Activated CD8-positive, alpha-beta memory T cell treated with anti-CD3 and anti-CD28 coated beads, Interleukin-2, amount 10 ng/mL, durations not matched to agents 7 days and 5 days (primary cell): Measurements from ENCODE around the gene SREBF1. TPM values are rescaled to one million over a fixed set of nuclear protein-coding genes. Genes with fewer than 3 reads are reported as not detected.

Experiments used
- ATAC-seq: fragments of 150-1000 bp; cut with Tn5 transposase; one replicate; pipeline ENCODE4 v1.10.0; 2021; ENCODE audit warnings: moderate library complexity
- CTCF ChIA-PET: fragments of 350-600 bp; sonication (Branson Sonifier 250); formaldehyde crosslinking; loops from one replicate; lab custom pipeline; 2021; ENCODE audit warnings: antibody characterized with exemption; lab: Charles Lee
- DNase-seq: peaks from one replicate; pipeline ENCODE4 v3.0.0-alpha.2; 2020
- H3K27ac Mint-ChIP-seq: one replicate; pipeline ENCODE4 v1.8.0; 2021; ENCODE audit warnings: mild to moderate bottlenecking, mixed read lengths
- H3K27me3 Mint-ChIP-seq: one replicate; pipeline ENCODE4 v1.8.0; 2021; ENCODE audit warnings: mixed read lengths
- H3K36me3 Mint-ChIP-seq: one replicate; pipeline ENCODE4 v1.8.0; 2021; ENCODE audit warnings: mild to moderate bottlenecking, mixed read lengths
- H3K4me1 Mint-ChIP-seq: one replicate; pipeline ENCODE4 v1.8.0; 2021; ENCODE audit warnings: mixed read lengths
- H3K4me3 Mint-ChIP-seq: one replicate; pipeline ENCODE4 v1.8.0; 2021; ENCODE audit warnings: mild to moderate bottlenecking, moderate library complexity, mixed read lengths
- H3K9me3 Mint-ChIP-seq: one replicate; pipeline ENCODE4 v1.8.0; 2022; ENCODE audit warnings: low read depth, mixed read lengths
- total RNA-seq, 2 experiments: library from RNA; stranded (reverse); gene quantifications; one replicate each; pipeline ENCODE4 v1.2.3, GENCODE V29; 2021

The SREBF1 gene
- total RNA-seq, 2 experiments from 2014 or later, result 90.6 to 184 TPM

DNA sequence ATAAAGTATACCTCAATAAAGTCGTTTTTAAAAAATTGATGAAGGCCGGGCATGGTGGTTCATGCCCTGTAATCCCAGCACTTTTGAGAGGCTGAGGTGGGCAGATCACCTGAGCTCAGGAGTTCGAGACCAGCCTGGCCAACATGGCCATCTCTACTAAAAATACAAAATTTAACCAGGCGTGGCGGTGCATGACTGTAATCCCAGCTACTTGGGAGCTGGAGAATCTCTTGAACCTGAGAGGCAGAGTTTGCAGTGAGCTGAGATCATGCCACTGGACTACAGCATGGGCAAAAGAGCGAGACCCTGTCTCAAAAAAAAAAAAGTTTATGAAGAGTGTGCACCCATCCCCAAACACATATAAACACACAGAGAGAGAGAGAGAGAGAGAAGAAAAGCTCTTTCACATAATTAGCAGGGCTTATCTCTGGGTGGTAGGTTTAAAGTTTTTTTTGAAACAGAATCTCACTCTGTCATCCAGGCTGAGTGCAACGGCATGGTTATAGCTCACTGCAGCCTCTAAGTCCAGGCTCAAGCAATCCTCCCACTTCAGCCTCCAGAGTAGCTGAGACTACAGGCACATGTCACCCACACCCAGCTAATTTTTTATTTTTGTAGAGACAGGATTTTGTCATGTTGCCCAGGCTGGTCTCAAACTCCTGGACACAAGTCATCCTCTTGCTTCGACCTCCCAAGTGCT is 3.0 kb downstream of the SREBF1 start:
- Mint-ChIP-seq H3K36me3 (peaks cover 13% of the 10 kb centered on the region), H3K27me3 (no peaks in the 10 kb centered on the region), H3K4me3 (peak overlapping the region; percentile 85), H3K4me1 (peaks cover 61% of the 10 kb centered on the region), H3K27ac (peak overlapping the region; percentile 95), H3K9me3 (no peaks in the 10 kb centered on the region)
- ATAC-seq (no peak), DNase-seq (no peak)
- CTCF ChIA-PET, result interaction anchor here (0.9 to 4.2 kb wide), 8 partner anchors 7 to 153 kb away, joined by 3 to 34 read pairs (median 4); no protein-coding TSS in a partner anchor

DNA sequence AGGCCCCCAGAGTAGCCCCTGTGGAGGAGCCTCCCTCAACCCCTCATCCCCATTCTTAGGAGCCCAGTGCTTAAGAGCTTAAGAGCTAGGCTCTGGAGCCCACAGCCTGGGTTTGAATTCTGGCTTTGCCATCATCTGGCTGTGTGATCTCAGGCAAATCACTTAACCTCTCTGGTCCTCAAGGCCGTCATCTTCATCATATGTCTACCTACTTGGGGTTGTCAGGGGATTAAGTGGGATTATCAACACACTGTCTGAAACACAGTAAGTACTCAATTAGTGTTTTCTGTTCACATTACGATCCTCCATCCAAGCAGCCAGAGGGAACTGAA is 4.8 kb downstream of the SREBF1 start:
- Mint-ChIP-seq H3K4me3 (no peak overlapping the region), H3K36me3 (peaks cover 14% of the 10 kb centered on the region), H3K9me3 (no peaks in the 10 kb centered on the region), H3K4me1 (peaks cover 55% of the 10 kb centered on the region), H3K27me3 (no peaks in the 10 kb centered on the region), H3K27ac (no peak overlapping the region)
- ATAC-seq, result no peak
- CTCF ChIA-PET, result interaction anchor here (1.0 kb wide), 1 partner anchor 9 kb away, joined by 3 read pairs; no protein-coding TSS in a partner anchor
- no peak for DNase-seq

DNA sequence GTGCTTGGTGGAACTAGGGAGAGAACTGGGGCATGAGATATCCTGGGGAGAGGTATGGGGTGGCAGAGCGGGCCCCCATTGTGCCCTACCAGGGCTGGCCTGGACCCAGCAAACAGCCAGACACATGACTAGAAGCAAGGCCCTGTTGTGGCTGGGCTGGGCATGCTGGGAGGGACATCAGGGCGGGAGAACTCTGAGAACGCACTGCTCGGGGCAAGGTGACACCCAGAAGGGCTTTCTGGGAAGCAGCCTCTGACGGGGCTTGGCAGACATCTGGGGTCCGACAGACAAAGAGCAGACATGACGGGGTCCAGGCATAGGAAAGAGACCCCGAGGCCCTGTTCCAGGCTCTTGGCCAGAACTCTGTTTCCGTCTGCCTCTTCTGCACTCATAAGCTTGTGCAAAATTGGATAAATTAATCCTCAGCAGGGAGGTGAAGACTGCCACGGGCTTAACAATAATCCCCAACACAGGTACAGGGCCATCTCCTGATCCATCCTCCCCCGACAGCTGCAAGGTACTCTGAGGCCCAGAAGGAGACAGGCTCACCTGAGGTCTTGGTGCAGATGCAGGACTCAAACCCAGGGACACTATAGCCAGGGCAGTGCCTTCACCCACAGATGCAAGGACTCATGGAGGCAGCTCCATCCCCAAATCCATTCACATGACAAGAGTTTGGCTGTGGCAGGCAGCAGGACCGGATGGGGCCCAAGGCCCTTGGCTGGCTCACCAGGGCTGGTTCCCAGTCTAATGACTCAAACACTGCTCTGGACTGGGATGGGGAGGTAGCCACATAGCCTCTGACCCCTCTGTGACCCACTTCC is 5.4 kb downstream of the SREBF1 start:
- ATAC-seq, result no peak
- peaks cover 16% of the 10 kb centered on the region for H3K36me3 Mint-ChIP-seq
- CTCF ChIA-PET, result interaction anchor here (0.8 to 1.0 kb wide), 2 partner anchors 9 to 10 kb away, joined by 3 to 4 read pairs; no protein-coding TSS in a partner anchor
- no peak overlapping the region for H3K4me3 Mint-ChIP-seq
- H3K27me3 Mint-ChIP-seq, result no peaks in the 10 kb centered on the region
- peaks cover 60% of the 10 kb centered on the region for H3K4me1 Mint-ChIP-seq
- DNase-seq, result no peak
- peak overlapping the region; percentile 2 for H3K27ac Mint-ChIP-seq
- H3K9me3 Mint-ChIP-seq, result no peaks in the 10 kb centered on the region

DNA sequence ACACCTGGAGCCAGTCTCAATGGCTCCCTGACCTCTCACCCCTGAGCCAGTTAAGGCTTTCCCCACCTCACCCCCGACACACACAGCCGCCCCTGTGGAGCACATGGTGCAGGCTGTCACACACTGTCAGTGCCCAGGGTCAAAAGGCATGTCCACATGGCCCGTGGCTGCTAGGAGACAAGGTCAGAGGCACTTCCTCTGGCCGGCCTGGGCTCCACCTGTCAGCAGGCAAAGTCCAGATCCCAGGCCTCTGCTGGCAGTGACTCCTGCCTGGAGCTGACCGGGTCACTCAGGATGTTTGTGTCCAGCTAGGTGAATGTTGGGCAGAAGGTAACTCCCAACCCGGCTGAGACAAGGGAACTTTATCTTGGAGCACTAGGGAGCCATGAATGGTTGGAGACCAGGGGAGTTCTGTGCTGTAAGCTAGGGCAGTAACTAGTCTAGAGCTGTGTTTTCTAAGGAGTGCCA is 6.0 kb downstream of the SREBF1 start:
- no peak for ATAC-seq
- DNase-seq, result no peak
- peak overlapping the region; percentile 2 for H3K27ac Mint-ChIP-seq
- CTCF ChIA-PET, result interaction anchor here (0.8 kb wide), 1 partner anchor 10 kb away, joined by 4 read pairs; no protein-coding TSS in a partner anchor
- no peaks in the 10 kb centered on the region for H3K9me3 Mint-ChIP-seq
- H3K4me3 Mint-ChIP-seq, result no peak overlapping the region
- no peaks in the 10 kb centered on the region for H3K27me3 Mint-ChIP-seq
- H3K4me1 Mint-ChIP-seq, result peaks cover 63% of the 10 kb centered on the region
- H3K36me3 Mint-ChIP-seq, result peaks cover 15% of the 10 kb centered on the region

DNA sequence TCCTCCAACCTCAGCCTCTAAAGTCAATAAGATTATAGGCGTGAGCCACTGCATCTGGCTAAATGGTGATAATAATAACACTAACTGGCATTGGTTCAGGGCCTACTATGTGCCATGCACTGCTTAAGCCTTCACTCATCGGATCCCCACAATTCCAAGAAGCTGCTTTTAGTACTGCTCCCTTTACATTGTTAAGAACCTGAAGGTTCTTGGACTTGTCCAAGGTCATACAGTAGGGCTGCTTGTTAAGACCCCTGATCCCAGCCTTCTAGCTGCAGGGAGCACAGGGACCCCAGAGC is 6.6 kb downstream of the SREBF1 start:
- H3K4me1 Mint-ChIP-seq, result peaks cover 62% of the 10 kb centered on the region
- H3K27me3 Mint-ChIP-seq, result no peaks in the 10 kb centered on the region
- CTCF ChIA-PET, result interaction anchor here (0.8 kb wide), 1 partner anchor 9 kb away, joined by 4 read pairs; no protein-coding TSS in a partner anchor
- DNase-seq (no peak), ATAC-seq (no peak)
- no peak overlapping the region for H3K27ac Mint-ChIP-seq
- H3K4me3 Mint-ChIP-seq, result no peak overlapping the region
- peaks cover 14% of the 10 kb centered on the region for H3K36me3 Mint-ChIP-seq
- no peaks in the 10 kb centered on the region for H3K9me3 Mint-ChIP-seq

DNA sequence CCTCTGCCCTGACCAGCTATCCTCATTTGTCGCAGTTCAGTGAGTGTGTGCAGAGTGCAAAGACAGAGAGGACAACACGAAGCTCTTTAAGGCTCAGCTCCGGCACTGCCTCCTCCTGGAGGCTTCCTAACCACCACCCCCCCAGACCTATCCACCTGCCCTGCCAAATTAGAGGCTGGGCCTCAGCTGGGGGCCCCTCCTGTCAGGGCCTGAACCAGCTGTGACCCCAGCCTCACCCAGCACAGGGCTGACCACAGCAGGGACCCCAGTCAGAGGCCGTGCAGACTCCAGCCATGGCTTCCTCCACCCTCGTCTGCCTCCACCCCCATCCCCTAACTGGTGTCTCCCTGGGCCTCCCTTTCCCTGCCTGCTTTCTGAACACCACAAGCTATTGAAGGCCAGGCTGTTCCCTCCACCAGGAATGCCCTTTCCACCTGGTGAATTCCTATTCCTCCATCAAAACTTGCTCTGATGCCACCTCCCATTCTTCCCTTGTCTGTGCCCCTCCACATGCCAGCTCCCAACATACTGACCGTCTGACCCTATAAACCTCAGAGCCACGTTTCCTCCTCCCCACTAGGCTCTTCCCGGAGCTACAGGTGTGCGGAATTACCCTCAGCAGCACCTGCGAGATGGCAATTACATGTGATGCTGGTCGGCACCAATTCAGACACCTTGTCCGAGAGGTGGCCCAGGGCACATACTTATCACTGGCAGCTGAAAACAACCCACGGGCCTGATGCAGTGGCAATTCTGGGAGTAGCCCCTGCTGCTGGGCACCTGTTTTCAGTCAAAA is 8.8 kb downstream of the SREBF1 start:
- Mint-ChIP-seq H3K4me3 (no peak overlapping the region), H3K27ac (no peak overlapping the region), H3K4me1 (peaks cover 58% of the 10 kb centered on the region), H3K36me3 (peaks cover 10% of the 10 kb centered on the region), H3K27me3 (no peaks in the 10 kb centered on the region), H3K9me3 (no peaks in the 10 kb centered on the region)
- no peak for ATAC-seq
- DNase-seq, result no peak
- CTCF ChIA-PET, result interaction anchor here (1.1 to 3.7 kb wide), 2 partner anchors 7 to 19 kb away, joined by 3 to 34 read pairs; partner anchors contain the start of gene SREBF1

DNA sequence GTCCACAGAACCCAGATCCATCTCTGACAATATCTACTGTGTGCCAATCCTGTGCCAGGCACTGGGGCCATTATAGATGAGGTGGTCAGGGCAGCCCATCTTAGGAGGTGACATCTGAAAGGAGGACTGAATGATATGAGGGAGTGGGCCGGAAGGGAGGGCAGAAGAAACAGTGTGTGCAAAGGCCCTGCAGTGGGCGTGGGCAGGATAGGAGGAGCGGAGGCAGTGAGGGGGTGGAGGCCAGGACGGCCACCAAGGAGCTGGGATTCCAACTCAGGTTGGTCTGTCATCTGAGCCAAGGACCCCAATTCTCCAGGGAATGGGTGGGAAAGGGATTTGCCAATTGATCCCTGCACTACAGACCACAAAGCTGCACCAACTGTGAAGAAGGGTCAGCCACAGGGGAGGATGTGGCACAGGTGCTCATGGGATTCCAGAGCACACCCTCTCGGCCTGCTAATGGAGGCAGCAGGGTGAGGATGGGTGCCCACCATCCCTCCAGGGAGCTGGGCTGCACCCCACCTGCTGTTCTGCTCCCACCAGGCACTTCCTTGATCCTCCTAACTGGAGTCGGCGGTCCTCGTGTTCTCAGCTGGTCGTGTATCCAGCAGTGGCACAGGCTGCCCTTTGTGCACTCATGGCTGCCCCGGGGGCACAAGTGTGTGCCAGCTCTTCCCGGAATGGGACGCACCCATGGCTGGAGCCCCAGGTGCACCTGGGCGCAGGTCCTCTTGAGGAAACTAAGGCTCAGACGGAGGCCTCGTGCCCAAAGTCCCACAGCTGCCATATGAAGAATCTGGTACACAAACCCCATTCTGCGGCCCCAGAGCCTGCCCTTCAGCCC is 9.6 kb downstream of the SREBF1 start:
- ATAC-seq (no peak), DNase-seq (no peak)
- H3K4me3 Mint-ChIP-seq, result no peak overlapping the region
- peaks cover 64% of the 10 kb centered on the region for H3K4me1 Mint-ChIP-seq
- H3K27me3 Mint-ChIP-seq, result no peaks in the 10 kb centered on the region
- CTCF ChIA-PET, result interaction anchor here (1.0 to 3.7 kb wide), 4 partner anchors 8 to 18 kb away, joined by 3 to 34 read pairs (median 4); partner anchors contain the start of gene SREBF1
- peaks cover 7% of the 10 kb centered on the region for H3K36me3 Mint-ChIP-seq
- no peaks in the 10 kb centered on the region for H3K9me3 Mint-ChIP-seq
- peak overlapping the region; percentile 92 for H3K27ac Mint-ChIP-seq

DNA sequence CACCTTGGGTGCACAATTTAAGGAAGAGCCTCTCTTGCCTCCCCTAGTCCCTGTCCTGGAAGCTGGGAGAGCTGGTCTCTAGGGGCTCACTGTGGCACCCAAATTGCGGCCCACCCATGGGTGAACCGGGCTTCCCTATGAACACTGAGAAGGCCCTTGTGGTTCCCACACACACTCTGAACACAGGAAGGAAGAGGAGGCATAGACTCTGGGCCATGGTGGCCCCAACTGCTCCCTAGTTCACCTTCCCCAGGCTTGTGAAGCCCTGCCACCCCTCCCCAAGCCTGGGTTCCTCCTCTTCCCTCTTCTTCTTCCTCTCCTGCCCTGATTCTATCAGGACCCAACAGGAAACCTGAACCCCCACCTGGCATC is 10.5 kb downstream of the SREBF1 start:
- peaks cover 7% of the 10 kb centered on the region for H3K36me3 Mint-ChIP-seq
- no peak for ATAC-seq
- CTCF ChIA-PET, result interaction anchor here (0.8 to 3.7 kb wide), 4 partner anchors 9 to 25 kb away, joined by 3 to 34 read pairs (median 4); partner anchors contain the start of gene SREBF1
- H3K4me3 Mint-ChIP-seq, result no peak overlapping the region
- H3K4me1 Mint-ChIP-seq, result peaks cover 69% of the 10 kb centered on the region
- H3K27me3 Mint-ChIP-seq, result no peaks in the 10 kb centered on the region
- DNase-seq, result no peak
- no peaks in the 10 kb centered on the region for H3K9me3 Mint-ChIP-seq
- H3K27ac Mint-ChIP-seq, result peak overlapping the region; percentile 92

DNA sequence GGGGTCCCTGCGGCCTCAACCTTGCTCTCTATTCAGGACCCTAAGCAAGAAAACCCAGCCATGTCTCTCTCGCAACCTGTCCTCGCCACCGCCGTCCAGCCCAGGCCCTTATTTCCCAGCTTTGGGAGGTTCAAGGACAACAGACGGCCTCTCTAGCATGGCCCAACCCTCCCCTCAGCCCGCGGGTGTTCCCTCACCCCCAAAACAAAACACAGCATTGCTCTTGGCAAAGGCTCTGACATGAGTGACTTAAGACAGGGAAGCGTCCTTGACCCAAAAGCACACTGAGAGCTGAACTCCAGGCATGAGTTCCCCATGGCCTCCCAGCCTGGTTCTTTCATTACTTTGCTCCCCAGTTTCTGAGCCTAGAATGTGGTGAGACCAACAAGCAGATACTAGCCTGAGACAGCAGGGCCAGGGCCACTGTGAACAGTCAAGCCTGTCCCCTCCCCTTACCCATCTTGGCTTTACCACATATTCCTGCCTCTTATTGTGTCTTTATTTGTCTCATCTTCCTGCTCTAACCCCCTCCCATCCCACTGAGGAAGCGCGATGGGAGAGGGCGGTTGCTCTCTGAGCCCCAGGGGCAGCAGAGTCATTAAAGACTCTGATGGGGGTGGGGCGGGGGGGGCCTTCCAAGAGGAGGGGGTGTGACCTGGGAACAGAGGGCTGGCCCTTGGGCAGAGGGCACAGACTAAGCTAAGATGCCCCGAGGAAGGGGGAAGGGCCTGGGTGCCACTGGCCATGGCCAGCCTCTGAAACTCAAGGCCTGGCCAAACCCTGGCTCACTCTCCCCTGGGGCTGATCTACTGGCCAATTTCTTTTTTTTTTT is 11.8 kb downstream of the SREBF1 start:
- Mint-ChIP-seq H3K4me3 (peak overlapping the region; percentile 73), H3K9me3 (no peaks in the 10 kb centered on the region), H3K27ac (peak overlapping the region; percentile 92), H3K27me3 (no peaks in the 10 kb centered on the region), H3K36me3 (peaks cover 12% of the 10 kb centered on the region), H3K4me1 (peaks cover 78% of the 10 kb centered on the region)
- DNase-seq, result no peak
- CTCF ChIA-PET, result interaction anchor here (0.7 to 3.7 kb wide), 6 partner anchors 10 to 144 kb away, joined by 3 to 34 read pairs (median 4); partner anchors contain the start of gene SREBF1
- ATAC-seq, result no peak

DNA sequence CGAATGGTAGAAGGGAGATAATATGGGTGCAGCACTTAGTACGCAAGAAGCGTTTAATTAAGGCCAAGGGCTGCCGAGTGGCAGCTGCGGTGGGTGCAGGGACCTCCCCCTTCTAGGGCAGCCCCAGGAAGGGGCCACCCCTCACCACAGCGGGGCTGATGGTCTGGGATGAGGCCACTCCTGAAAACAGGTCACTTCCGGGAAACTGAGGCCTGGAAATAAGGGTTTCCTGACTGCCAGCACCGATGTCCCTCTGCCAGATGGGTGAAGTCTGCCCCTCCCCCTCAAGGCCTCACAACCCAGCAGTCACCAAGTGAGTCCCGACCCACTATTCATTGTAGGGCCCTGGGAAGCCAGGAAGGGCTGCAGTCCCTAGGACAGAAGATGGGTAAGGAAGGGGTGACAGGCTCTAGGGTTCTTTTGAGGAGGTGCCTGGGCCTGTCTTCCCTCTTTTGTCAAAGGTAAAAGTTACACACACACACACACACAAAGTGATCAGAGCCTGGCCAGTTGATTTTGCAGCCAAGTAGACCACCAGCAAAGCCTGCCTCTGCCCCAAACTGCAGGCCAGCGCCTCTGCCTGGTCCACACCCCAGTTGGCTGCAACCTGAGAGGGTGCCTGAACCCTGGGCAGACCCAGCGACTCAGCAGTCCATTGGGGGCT is 12.5 kb downstream of the SREBF1 start:
- Mint-ChIP-seq H3K27ac (peak overlapping the region; percentile 92), H3K4me3 (peak overlapping the region; percentile 73), H3K9me3 (no peaks in the 10 kb centered on the region), H3K4me1 (peaks cover 84% of the 10 kb centered on the region), H3K36me3 (peaks cover 18% of the 10 kb centered on the region), H3K27me3 (no peaks in the 10 kb centered on the region)
- peak; percentile 65 for DNase-seq
- ATAC-seq, result peak; percentile 3
- CTCF ChIA-PET, result interaction anchor here (0.9 to 4.8 kb wide), 5 partner anchors 10 to 38 kb away, joined by 3 to 47 read pairs (median 3); no protein-coding TSS in a partner anchor
